Neural cell (in vitro differentiated cells): Measurements from ENCODE around the gene ABHD17B. TPM values are rescaled to one million over a fixed set of nuclear protein-coding genes. Genes with fewer than 3 reads are reported as not detected.

ENCODE experiments used
- H2AFZ ChIP-seq: fragments of 200-600, 300-800 bp; sonication (generic), shearing (Covaris generic); 2 replicates; pipeline ENCODE4 v1.6.0; 2014; ENCODE audit warnings: low read depth, mild to moderate bottlenecking, antibody characterized with exemption, low read length, moderate library complexity
- H3F3A ChIP-seq: fragments of 200-600 bp; shearing (Covaris generic); 2 replicates; pipeline ENCODE4 v1.6.1; 2016; ENCODE audit warnings: mild to moderate bottlenecking, moderate library complexity, mixed read lengths, antibody characterized with exemption, low read length; ENCODE audit not compliant: insufficient read depth, poor library complexity, severe bottlenecking
- H3K27ac ChIP-seq: fragments of 200-600, 300-800 bp; sonication (generic), shearing (Covaris generic); 2 replicates; pipeline ENCODE4 v1.5.1; 2014; ENCODE audit warnings: mild to moderate bottlenecking, low read length, moderate library complexity
- H3K27me3 ChIP-seq: fragments of 300-800, 200-600 bp; sonication (generic), shearing (Covaris generic); 2 replicates; pipeline ENCODE4 v1.6.0; 2014; ENCODE audit warnings: mild to moderate bottlenecking, low read depth, low read length, moderate library complexity; ENCODE audit not compliant: insufficient read depth
- H3K36me3 ChIP-seq: fragments of 300-800, 200-600 bp; sonication (generic), shearing (Covaris generic); 2 replicates; pipeline ENCODE4 v1.5.1; 2014; ENCODE audit warnings: mild to moderate bottlenecking, antibody characterized with exemption, low read length, moderate library complexity; ENCODE audit not compliant: insufficient read depth
- H3K4me2 ChIP-seq: fragments of 300-800, 200-600 bp; sonication (generic), shearing (Covaris generic); 2 replicates; pipeline ENCODE4 v1.6.0; 2014; ENCODE audit warnings: mild to moderate bottlenecking, low read length
- H3K4me3 ChIP-seq: fragments of 300-800, 200-600 bp; sonication (generic), shearing (Covaris generic); 2 replicates; pipeline ENCODE4 v1.5.1; 2014; ENCODE audit warnings: mild to moderate bottlenecking, low read length, moderate library complexity
- H3K79me2 ChIP-seq: fragments of 200-600 bp; shearing (Covaris generic); replicated peaks from 2 replicates; pipeline ENCODE4 v1.6.0; 2014; ENCODE audit warnings: mild to moderate bottlenecking, low read length, moderate library complexity; ENCODE audit not compliant: insufficient read depth
- H3K9ac ChIP-seq: fragments of 300-800, 200-600 bp; sonication (generic), shearing (Covaris generic); 2 replicates; pipeline ENCODE4 v1.6.1; 2016; ENCODE audit warnings: mild to moderate bottlenecking, low read length, mixed read lengths
- H3K9me2 ChIP-seq: fragments of 200-600 bp; shearing (Covaris generic); 2 replicates; pipeline ENCODE4 v1.6.1; 2016; ENCODE audit warnings: mild to moderate bottlenecking, low read length, mixed read lengths; ENCODE audit not compliant: insufficient read depth
- H3K9me3 ChIP-seq: fragments of 200-600, 300-800 bp; sonication (generic), shearing (Covaris generic); 2 replicates; pipeline ENCODE4 v1.6.1; 2016; ENCODE audit warnings: mild to moderate bottlenecking, mixed run types, low read length, moderate library complexity, mixed read lengths
- H4K20me1 ChIP-seq: fragments of 200-600 bp; shearing (Covaris generic); 2 replicates; pipeline ENCODE4 v1.6.1; 2016; ENCODE audit warnings: mild to moderate bottlenecking, mixed run types; ENCODE audit not compliant: insufficient read depth
- CTCF ChIP-seq: fragments of 450-650 bp; IDR thresholded peaks from 2 replicates; pipeline ENCODE4 v1.5.1; 2014; ENCODE audit warnings: antibody characterized with exemption, mild to moderate bottlenecking, moderate library complexity; ENCODE audit not compliant: poor library complexity, severe bottlenecking
- EP300 ChIP-seq: fragments of 450-650 bp; conservative IDR thresholded peaks from 2 replicates; pipeline ENCODE4 v1.6.1; 2014; ENCODE audit warnings: antibody characterized with exemption, mild to moderate bottlenecking, moderate library complexity; ENCODE audit not compliant: poor library complexity, severe bottlenecking
- EZH2 ChIP-seq: fragments of 200-600, 300-800 bp; shearing (Covaris generic), sonication (generic); IDR thresholded peaks from 2 replicates; pipeline ENCODE4 v1.6.1; 2014; ENCODE audit warnings: antibody characterized with exemption, low read length, borderline replicate concordance, mild to moderate bottlenecking; ENCODE audit not compliant: insufficient read depth, poor library complexity, severe bottlenecking
- MXI1 ChIP-seq: fragments of 450-650 bp; conservative IDR thresholded peaks from 2 replicates; pipeline ENCODE4 v1.6.1; 2014; ENCODE audit warnings: antibody characterized with exemption, mild to moderate bottlenecking; ENCODE audit not compliant: poor library complexity, severe bottlenecking
- POLR2AphosphoS5 ChIP-seq: IDR thresholded peaks from 2 replicates; pipeline ENCODE4 v1.6.1; 2012
- RAD21 ChIP-seq: fragments of 450-650 bp; conservative IDR thresholded peaks from 2 replicates; pipeline ENCODE4 v1.6.1; 2014; ENCODE audit warnings: antibody characterized with exemption, mild to moderate bottlenecking, moderate library complexity
- REST ChIP-seq: IDR thresholded peaks from 2 replicates; pipeline ENCODE4 v1.6.1; 2012; ENCODE audit warnings: borderline replicate concordance
- SMC3 ChIP-seq: fragments of 450-650 bp; conservative IDR thresholded peaks from 2 replicates; pipeline ENCODE4 v1.6.1; 2014; ENCODE audit warnings: antibody characterized with exemption, mild to moderate bottlenecking, moderate library complexity; ENCODE audit not compliant: poor library complexity
- TAF1 ChIP-seq: IDR thresholded peaks from 2 replicates; pipeline ENCODE4 v1.6.1; 2012; ENCODE audit warnings: low read depth
- polyA plus RNA-seq: library from polyadenylated mRNA; depleted of rRNA; stranded (reverse); fragments of >200 nt; gene quantifications from 2 replicates; pipeline ENCODE4 v1.2.3, GENCODE V29; 2014

Gene ABHD17B
- polyA plus RNA-seq, 1 donor from 2014 or later: 53.0 TPM

GRCh38 chr9:71941060-71941568 is 30.1 kb upstream of the ABHD17B start:
- Histone ChIP-seq H3K9me3 (no peaks in the 10 kb centered on the region), H3K79me2 (no peaks in the 10 kb centered on the region)

GRCh38 chr9:71937898-71938297 is 26.9 kb upstream of the ABHD17B start:
- Histone ChIP-seq H2AFZ (no peak overlapping the region), H3K27ac (no peak overlapping the region), H3K9me2 (no peaks in the 10 kb centered on the region), H3F3A (no peaks in the 10 kb centered on the region), H3K27me3 (no peaks in the 10 kb centered on the region), H3K36me3 (no peaks in the 10 kb centered on the region), H3K4me2 (no peak overlapping the region), H3K9me3 (no peaks in the 10 kb centered on the region), H4K20me1 (no peaks in the 10 kb centered on the region), H3K9ac (no peak overlapping the region), H3K79me2 (no peaks in the 10 kb centered on the region), H3K4me3 (no peak overlapping the region)
- no peak for TF ChIP-seq SMC3

More at GRCh38 chr9:71941060-71941568, 30.1 kb upstream of the ABHD17B start:
- H3K4me3 ChIP-seq: no peak overlapping the region
- H2AFZ ChIP-seq: no peak overlapping the region
- no peak overlapping the region for H3K4me2 ChIP-seq
- no peak overlapping the region for H3K27ac ChIP-seq
- no peaks in the 10 kb centered on the region for H3K36me3 ChIP-seq
- no peaks in the 10 kb centered on the region for H4K20me1 ChIP-seq
- no peak for TF ChIP-seq POLR2AphosphoS5
- no peak for TF ChIP-seq CTCF
- TF ChIP-seq TAF1: no peak
- TF ChIP-seq MXI1: no peak
- no peak for TF ChIP-seq SMC3
- no peak for TF ChIP-seq REST
- TF ChIP-seq RAD21: no peak
- TF ChIP-seq EP300: no peak
- TF ChIP-seq EZH2: no peak
- no peak overlapping the region for H3K9ac ChIP-seq
- no peaks in the 10 kb centered on the region for H3F3A ChIP-seq
- no peaks in the 10 kb centered on the region for H3K9me2 ChIP-seq
- H3K27me3 ChIP-seq: no peaks in the 10 kb centered on the region
